ENCODE results near the gene FOXB2.
"Not testable (repeated sequence)": the region's sequence is repeated elsewhere in the genome, so short reads cannot be mapped to it uniquely, and the experiment has no call there.

Gene FOXB2

GRCh38 chr9:77019236-77019925, at the start of gene FOXB2:
FOXB2 (plus strand) TSS chr9:77019655; CDS start chr9:77019655, 0 bp downstream.
- no peak for DNase-seq

GRCh38 chr9:76969716-76970115, 49.7 kb upstream of the FOXB2 start:
- no peak for DNase-seq

- not testable (repeated sequence) for DNase-seq
These were observed 40.6 kb upstream of the FOXB2 start for GRCh38 chr9:76978831-76979230.

- no peak for DNase-seq
These were observed 38.9 kb upstream of the FOXB2 start for GRCh38 chr9:76980566-76980965.

GRCh38 chr9:76984486-76984885, 35.0 kb upstream of the FOXB2 start:
- no peak for DNase-seq

- no peak for DNase-seq
These were observed 33.9 kb upstream of the FOXB2 start for GRCh38 chr9:76985581-76985980.

GRCh38 chr9:76987594-76988200, 31.8 kb upstream of the FOXB2 start:
- DNase-seq = no peak

GRCh38 chr9:76988941-76989340, 30.5 kb upstream of the FOXB2 start:
- no peak for DNase-seq

- DNase-seq = no peak
These were observed 30.0 kb upstream of the FOXB2 start for GRCh38 chr9:76989501-76989900.

- DNase-seq = peak; percentile 43
These were observed 22.8 kb upstream of the FOXB2 start for GRCh38 chr9:76996700-76997099.

- DNase-seq = no peak
These were observed 20.2 kb upstream of the FOXB2 start for GRCh38 chr9:76999261-76999660.

GRCh38 chr9:77000330-77000729, 19.1 kb upstream of the FOXB2 start:
- DNase-seq = no peak

GRCh38 chr9:77003366-77003765, 16.1 kb upstream of the FOXB2 start:
- DNase-seq = no peak

- DNase-seq = no peak
These were observed 14.2 kb upstream of the FOXB2 start for GRCh38 chr9:77005216-77005615.

GRCh38 chr9:77010527-77010926, 8.9 kb upstream of the FOXB2 start:
- DNase-seq = no peak

- DNase-seq = peak; percentile 68
These were observed 7.3 kb upstream of the FOXB2 start for GRCh38 chr9:77011973-77012821.

GRCh38 chr9:77013206-77013931, 6.1 kb upstream of the FOXB2 start:
- DNase-seq = no peak

GRCh38 chr9:77013932-77014596, 5.4 kb upstream of the FOXB2 start:
- DNase-seq = no peak

- no peak for DNase-seq
These were observed 4.7 kb upstream of the FOXB2 start for GRCh38 chr9:77014597-77015263.

- DNase-seq = no peak
These were observed 4.0 kb upstream of the FOXB2 start for GRCh38 chr9:77015327-77016048.

GRCh38 chr9:77016121-77016525, 3.3 kb upstream of the FOXB2 start:
- no peak for DNase-seq
